Hepatocyte (in vitro differentiated cells): ENCODE measurements around the gene SPDEF. TPM values are rescaled to one million over a fixed set of nuclear protein-coding genes. Genes with fewer than 3 reads are reported as not detected.
A peak's percentile ranks its signal among the peaks of the same experiment; 100 is the strongest.

Experiments
- DNase-seq: peaks from one replicate; pipeline ENCODE4 v3.0.0-alpha.2; 2016; ENCODE audit warnings: low spot score
- H2AFZ ChIP-seq: fragments of 200-600 bp; sonication (generic); 2 replicates; pipeline ENCODE4 v1.6.0; 2016; ENCODE audit warnings: antibody characterized with exemption, mild to moderate bottlenecking
- H3K27ac ChIP-seq: fragments of 200-600 bp; sonication (generic); 2 replicates; pipeline ENCODE4 v1.5.1; 2016; ENCODE audit warnings: mild to moderate bottlenecking
- H3K27me3 ChIP-seq: fragments of 200-600 bp; sonication (generic); 2 replicates; pipeline ENCODE4 v1.6.1; 2016
- H3K36me3 ChIP-seq: fragments of 200-600 bp; sonication (generic); replicated peaks from 2 replicates; pipeline ENCODE4 v1.5.1; 2016; ENCODE audit warnings: low read depth; ENCODE audit not compliant: insufficient read depth
- H3K4me1 ChIP-seq: fragments of 200-600 bp; sonication (generic); 2 replicates; pipeline ENCODE4 v1.5.1; 2016; ENCODE audit warnings: mild to moderate bottlenecking, moderate library complexity; ENCODE audit not compliant: insufficient read depth
- H3K4me2 ChIP-seq: fragments of 200-600 bp; sonication (generic); 2 replicates; pipeline ENCODE4 v1.6.0; 2016
- H3K4me3 ChIP-seq: fragments of 200-600 bp; sonication (generic); 2 replicates; pipeline ENCODE4 v1.5.1; 2016; ENCODE audit warnings: mild to moderate bottlenecking
- H3K79me2 ChIP-seq: fragments of 200-600 bp; sonication (generic); 2 replicates; pipeline ENCODE4 v1.6.0; 2017; ENCODE audit warnings: mild to moderate bottlenecking
- H3K9me2 ChIP-seq: fragments of 200-600 bp; sonication (generic); replicated peaks from 2 replicates; pipeline ENCODE4 v1.6.0; 2017; ENCODE audit warnings: mild to moderate bottlenecking; ENCODE audit not compliant: insufficient read depth
- H3K9me3 ChIP-seq: fragments of 200-600 bp; sonication (generic); 2 replicates; pipeline ENCODE4 v1.5.1; 2016; ENCODE audit warnings: low read depth, mild to moderate bottlenecking
- H4K20me1 ChIP-seq: fragments of 200-600 bp; sonication (generic); 2 replicates; pipeline ENCODE4 v1.6.0; 2016; ENCODE audit warnings: mild to moderate bottlenecking; ENCODE audit not compliant: insufficient read depth, poor library complexity, severe bottlenecking
- EZH2 ChIP-seq: fragments of 200-600 bp; sonication (generic); IDR thresholded peaks from 2 replicates; pipeline ENCODE4 v1.6.1; 2016; ENCODE audit warnings: antibody characterized with exemption, mild to moderate bottlenecking, borderline replicate concordance
- EZH2phosphoT487 ChIP-seq: fragments of 200-600 bp; sonication (generic); IDR thresholded peaks from one replicate; pipeline ENCODE4 v1.6.1; 2018; ENCODE audit warnings: antibody characterized with exemption, mild to moderate bottlenecking, low read depth, moderate library complexity; ENCODE audit not compliant: unreplicated experiment, severe bottlenecking
- WGBS: methylation state at CpG from one replicate; pipeline ENCODE4 v1.1.6; 2016; ENCODE audit warnings: low lambda C conversion rate; ENCODE audit errors: missing lambda C conversion rate; 5-methylcytosine and 5-hydroxymethylcytosine counted together
- polyA plus RNA-seq: library from polyadenylated mRNA; unstranded; fragments of >200 nt; fragmentation: Nextera tagmentation; extraction: Ambion mirVana; gene quantifications from 2 replicates; pipeline ENCODE4 v1.2.1, GENCODE V29; 2016
- total RNA-seq: library from RNA; depleted of rRNA; stranded (reverse); fragments of >200 nt; gene quantifications from 2 replicates; pipeline ENCODE4 v1.2.3, GENCODE V29; 2014
- TF ChIP-seq, protein P1 (sequence below): fragments of 200-600 bp; sonication (generic); IDR thresholded peaks from 2 replicates; pipeline ENCODE4 v1.5.1; 2016; ENCODE audit warnings: antibody characterized with exemption, mild to moderate bottlenecking; ENCODE audit not compliant: poor library complexity

The SPDEF gene
- total and polyA plus RNA-seq, 2 experiments from 2014 or later = 0.80 to 1.5 TPM

DNA sequence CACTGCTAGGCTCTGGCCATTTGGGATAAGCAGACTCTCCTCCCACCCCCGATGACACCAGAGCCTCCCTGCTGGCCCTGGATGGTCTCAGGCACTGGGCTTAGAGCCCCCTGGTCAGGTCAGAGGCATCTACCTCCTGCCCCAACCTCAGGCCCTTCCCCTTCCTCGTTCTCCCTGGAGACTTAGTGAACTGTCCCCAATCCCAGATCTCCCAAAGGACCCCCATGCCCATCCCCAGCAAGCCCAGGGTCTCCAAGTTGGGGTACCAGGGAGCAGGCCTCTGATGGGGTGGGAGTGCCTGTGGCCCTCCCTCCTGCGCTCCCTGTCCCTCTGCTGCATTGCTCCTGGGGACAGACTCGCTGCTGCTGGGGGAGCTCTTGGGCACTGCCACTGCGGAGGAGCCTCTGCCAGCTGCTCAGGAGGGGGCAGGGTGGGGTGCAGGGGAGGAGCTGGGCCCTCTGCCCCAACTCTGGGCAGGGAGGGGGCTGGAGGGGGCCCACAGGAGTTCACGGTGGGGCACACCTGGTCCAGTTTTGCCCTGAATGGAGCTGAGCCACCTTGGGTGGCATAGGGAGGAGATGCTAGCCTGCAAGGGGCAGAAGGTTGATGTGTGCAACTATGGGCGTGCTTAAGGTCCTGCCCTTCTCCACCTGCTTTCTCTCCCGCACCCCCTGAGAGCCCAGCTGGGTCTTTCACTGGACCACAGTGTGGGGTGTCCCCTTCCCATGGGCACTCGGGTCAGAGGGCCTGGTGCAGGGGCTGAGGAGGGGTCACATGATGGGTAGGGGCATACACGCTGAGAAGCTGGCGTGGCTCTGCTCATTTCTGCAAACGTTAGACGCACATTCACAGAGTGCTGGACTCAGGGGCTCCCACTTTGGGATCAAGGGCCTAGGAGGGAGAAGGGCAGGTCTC, 40.4 kb downstream of the SPDEF start:
- Histone ChIP-seq H3K9me2 (no peaks in the 10 kb centered on the region), H3K36me3 (no peaks in the 10 kb centered on the region), H3K4me1 (peaks cover 4% of the 10 kb centered on the region), H3K4me3 (no peak overlapping the region), H4K20me1 (no peaks in the 10 kb centered on the region), H3K27me3 (peaks cover 5% of the 10 kb centered on the region), H3K9me3 (no peaks in the 10 kb centered on the region), H3K4me2 (no peak overlapping the region), H3K27ac (no peak overlapping the region), H2AFZ (no peak overlapping the region), H3K79me2 (no peaks in the 10 kb centered on the region)
- TF ChIP-seq, protein P1, sequence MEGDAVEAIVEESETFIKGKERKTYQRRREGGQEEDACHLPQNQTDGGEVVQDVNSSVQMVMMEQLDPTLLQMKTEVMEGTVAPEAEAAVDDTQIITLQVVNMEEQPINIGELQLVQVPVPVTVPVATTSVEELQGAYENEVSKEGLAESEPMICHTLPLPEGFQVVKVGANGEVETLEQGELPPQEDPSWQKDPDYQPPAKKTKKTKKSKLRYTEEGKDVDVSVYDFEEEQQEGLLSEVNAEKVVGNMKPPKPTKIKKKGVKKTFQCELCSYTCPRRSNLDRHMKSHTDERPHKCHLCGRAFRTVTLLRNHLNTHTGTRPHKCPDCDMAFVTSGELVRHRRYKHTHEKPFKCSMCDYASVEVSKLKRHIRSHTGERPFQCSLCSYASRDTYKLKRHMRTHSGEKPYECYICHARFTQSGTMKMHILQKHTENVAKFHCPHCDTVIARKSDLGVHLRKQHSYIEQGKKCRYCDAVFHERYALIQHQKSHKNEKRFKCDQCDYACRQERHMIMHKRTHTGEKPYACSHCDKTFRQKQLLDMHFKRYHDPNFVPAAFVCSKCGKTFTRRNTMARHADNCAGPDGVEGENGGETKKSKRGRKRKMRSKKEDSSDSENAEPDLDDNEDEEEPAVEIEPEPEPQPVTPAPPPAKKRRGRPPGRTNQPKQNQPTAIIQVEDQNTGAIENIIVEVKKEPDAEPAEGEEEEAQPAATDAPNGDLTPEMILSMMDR = no peak
- TF ChIP-seq EZH2phosphoT487 (no peak), EZH2 (no peak)
- 86% methylated on average over 12 of the region's 13 CpGs for WGBS
- DNase-seq = no peak

DNA sequence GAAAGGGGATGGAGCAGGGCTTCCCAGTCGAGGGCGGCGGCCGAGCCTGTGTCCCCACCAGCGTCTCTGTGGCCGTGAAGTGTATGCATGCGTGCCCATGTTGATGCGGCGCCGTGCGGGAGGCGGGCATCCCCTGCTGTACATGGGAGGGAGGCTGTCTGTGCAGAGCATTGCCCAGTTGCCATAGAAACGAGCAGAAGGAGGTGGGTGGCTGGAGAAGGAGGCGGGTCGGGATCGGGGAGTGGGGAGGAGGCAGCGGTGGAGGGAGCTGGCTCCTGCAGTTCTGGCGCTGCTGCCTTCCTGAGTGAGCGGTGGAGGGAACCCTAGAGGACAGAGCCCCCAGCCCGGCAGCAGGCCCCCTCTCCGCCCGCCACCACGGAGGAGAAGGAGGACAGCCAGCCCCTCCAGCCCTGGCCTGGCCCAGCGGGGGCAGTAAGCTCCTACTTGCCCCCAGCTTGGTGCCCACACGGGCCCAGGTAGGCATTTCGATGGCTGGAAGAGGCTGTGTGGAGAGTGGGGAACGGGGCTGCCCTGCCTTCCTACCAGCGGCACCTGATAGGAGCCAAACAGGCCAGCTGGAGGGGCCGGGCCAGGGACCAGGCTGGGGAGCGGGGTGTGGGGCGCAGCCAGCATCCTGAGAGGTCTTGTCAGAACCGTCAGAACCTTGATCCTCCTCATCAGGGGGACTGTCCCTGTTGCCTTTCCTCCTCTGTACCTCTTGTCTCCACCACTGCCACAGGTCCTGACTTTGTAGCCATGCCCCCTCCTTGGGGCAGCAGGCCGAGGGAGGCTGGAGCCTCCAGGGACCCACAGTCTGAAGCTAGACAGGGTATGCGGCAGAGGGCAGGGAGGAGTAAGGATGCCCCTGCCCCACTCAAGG, 41.3 kb downstream of the SPDEF start:
- Histone ChIP-seq H3K4me2 (peak overlapping the region; percentile 80), H3K36me3 (no peaks in the 10 kb centered on the region), H3K79me2 (no peaks in the 10 kb centered on the region), H3K27ac (no peak overlapping the region), H3K9me2 (no peaks in the 10 kb centered on the region), H3K27me3 (peaks cover 5% of the 10 kb centered on the region), H2AFZ (no peak overlapping the region), H4K20me1 (no peaks in the 10 kb centered on the region), H3K4me3 (no peak overlapping the region), H3K4me1 (peaks cover 4% of the 10 kb centered on the region), H3K9me3 (no peaks in the 10 kb centered on the region)
- peak; percentile 85 for DNase-seq
- 16% methylated on average over 21 of the region's 34 CpGs for WGBS
- TF ChIP-seq EZH2phosphoT487 (no peak), EZH2 (no peak)
- TF ChIP-seq, protein P1 = no peak

- peaks cover 4% of the 10 kb centered on the region for H3K4me1 ChIP-seq
- DNase-seq = no peak
- H3K27ac ChIP-seq = no peak overlapping the region
- no peaks in the 10 kb centered on the region for H4K20me1 ChIP-seq
- H2AFZ ChIP-seq = no peak overlapping the region
- no peaks in the 10 kb centered on the region for H3K36me3 ChIP-seq
- no peak overlapping the region for H3K4me3 ChIP-seq
- WGBS = 80% methylated on average over 8 of the region's 8 CpGs
- H3K9me2 ChIP-seq = no peaks in the 10 kb centered on the region
- TF ChIP-seq, protein P1 = no peak
- TF ChIP-seq EZH2phosphoT487 (no peak), EZH2 (no peak)
- H3K79me2 ChIP-seq = no peaks in the 10 kb centered on the region
- no peaks in the 10 kb centered on the region for H3K9me3 ChIP-seq
- H3K27me3 ChIP-seq = peaks cover 5% of the 10 kb centered on the region
- peak overlapping the region; percentile 80 for H3K4me2 ChIP-seq
Observed at GRCh38 chr6:34514112-34514511, 42.0 kb downstream of the SPDEF start.
